HG02840 (cell line): ENCODE data around the gene UBE2U.

Source experiments
- ATAC-seq: cut with Tn5 transposase; IDR thresholded peaks from one replicate; pipeline ENCODE4 v1.9.1; 2021; ENCODE audit warnings: mild to moderate bottlenecking, moderate library complexity, moderate number of reproducible peaks; ENCODE audit not compliant: unreplicated experiment, low FRiP score

UBE2U gene

DNA sequence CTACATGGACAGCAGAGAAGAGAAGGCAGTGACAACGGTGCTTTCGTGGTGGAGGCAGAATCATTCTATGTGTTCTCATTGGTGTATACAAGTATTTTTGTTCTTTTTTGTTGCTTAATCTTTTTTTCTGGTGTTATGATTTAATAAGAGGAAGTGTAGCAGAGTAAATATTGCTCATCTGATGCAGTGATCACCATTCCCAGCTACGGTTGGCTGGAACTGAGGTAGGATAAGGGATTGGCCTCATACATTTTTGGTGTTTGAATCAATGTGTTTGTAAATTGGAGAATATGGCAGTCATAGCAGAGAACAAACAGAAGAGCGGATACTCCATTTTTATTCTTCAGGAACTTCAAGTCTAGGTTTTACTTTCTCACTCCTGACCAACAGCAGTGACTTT, 76.6 kb downstream of the UBE2U start:
- no peak for ATAC-seq

DNA sequence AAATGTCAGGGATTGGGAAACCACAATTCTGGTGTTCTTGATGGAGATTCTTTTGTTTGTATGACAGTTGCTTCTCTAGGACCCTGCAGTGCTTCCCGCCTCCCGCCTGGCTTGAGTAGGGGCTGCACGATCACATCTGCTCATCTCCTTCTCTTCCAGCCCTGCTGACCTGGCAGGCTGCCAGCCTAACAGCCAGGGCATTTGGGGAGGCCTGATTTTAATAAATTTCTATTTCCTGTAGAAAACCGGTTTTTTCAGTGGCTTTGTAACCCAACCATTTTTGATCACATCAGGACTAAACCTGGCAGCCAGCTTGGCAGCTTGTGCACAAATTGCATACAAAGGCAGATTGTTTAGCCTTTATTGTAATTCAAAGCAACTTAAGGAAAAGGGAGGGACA, 78.9 kb downstream of the UBE2U start:
- ATAC-seq, result no peak

DNA sequence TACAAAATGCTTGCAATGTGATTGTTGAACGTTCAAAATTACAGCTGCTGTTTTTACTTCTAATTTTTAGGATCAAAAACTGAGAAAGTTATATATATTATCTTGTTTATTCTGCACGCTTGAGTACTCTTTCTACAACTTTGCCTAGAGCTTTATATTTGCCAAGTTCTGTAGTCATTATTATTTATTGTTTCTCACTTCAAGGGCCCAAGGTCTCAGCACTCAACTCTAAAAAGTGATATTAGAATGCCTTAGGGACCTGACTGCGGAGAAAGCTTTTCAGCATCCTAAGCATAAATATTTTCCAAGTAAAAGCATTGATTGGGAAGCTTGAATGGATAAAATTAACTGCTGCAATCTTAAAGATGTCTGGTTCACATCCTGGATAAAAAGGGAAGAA, 83.6 kb downstream of the UBE2U start:
- ATAC-seq, result no peak

DNA sequence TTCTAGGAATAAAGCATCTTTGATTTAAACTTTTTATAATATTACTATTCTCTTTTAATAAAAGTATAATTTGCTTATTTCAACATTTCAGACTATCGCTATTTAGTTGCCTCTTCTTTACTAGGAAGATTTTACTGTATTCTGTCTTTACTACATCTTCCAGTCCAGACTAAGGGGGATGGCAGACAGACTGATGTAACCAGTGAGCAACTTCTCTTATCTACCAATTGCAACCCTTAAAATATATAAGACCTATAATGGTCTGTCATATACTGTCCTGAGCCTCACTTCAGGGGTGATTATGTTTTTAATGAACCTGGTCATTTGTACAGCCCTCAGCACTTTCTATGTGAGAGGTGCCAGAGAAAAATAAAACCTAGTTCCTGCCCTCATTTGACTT, 87.0 kb downstream of the UBE2U start:
- no peak for ATAC-seq

DNA sequence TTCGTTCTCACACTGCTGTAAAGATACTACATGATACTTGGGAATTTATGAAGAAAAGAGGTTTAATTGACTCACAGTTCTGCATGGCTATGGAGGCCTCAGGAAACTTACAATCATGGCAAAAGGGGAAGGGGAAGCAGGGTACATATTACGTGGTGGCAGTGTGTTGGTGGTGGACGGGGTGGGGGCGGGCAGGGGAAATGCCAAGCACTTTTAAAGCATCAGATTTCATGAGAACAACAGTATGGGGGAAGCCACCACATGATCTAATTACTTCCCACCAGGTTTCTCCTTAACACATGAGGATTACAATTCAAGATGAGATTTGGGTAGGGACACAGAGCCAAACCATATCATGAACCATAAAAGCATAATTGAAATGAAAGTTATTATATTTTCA, 88.5 kb downstream of the UBE2U start:
- ATAC-seq, result no peak

DNA sequence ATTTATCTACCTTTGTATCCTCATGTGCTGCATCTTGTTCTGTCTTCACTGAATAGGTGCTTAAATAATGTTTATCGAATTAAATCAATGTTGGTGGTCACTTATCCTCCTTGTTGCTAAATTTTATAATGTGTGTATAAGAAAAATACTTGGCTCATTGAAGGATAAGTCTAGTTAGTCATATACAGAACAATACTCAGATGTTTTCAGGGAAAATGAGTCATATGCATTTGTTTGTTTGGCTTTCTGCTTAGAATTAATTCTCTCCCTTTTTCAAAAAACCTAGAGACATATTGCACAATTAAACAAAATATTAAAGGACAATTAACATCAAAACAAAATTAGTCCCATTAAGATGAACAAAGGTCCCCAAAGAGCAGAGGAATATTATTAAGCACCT, 89.0 kb downstream of the UBE2U start:
- ATAC-seq, result no peak

DNA sequence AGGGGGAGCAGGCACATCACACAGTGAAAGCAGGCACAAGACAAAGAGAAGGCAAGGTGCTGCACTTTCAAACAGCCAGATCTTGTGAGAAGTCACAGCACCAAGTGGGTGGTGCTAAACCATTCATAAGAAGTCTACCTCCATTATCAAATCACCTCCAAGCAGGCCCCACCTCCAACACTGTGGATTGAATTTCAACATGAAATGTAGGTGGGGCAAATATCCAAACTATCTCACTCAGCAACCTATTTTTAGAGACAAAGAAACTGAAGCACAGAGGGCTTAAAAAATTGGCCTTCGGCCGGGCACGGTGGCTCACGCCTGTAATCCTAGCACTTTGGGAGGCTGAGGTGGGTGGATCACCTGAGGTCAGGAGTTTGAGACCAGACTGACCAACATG, 90.4 kb downstream of the UBE2U start:
- ATAC-seq, result no peak

DNA sequence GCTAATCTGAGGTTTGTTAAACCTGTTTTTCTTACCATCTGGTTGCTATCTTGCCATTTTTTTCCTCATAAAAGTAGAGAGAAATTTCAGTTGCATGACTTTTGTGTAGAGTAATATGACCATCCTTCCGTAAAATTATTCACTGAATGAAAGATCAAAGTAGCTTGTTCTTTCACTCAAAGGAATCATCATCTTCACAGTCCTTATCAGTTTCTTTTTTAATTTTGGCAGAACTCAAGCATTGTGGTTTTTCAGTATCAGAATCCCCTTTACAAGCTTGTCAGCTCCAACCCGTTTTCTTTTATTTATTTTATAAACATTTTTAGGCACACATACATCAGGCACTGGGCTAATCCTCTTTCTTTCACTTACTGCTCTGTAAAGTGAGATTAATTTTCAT, 91.7 kb downstream of the UBE2U start:
- no peak for ATAC-seq

DNA sequence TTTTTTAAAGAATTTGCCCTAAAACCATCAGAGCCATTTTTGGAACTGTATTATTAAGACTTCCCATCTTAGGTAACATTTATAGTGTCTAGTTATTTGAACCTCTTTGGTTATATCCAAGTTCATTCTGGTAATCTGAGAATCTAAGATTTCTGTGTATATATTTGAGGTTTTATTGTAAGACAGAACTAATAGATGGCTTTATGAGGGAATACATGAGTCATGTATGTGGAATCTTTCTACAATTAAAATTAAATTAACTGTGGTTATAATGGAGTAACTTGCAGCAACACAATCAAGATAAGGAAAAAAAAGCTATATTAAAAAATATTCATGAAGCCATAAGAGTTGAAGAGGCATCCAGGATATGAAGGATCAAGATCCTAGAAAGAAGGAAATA, 92.1 kb downstream of the UBE2U start:
- ATAC-seq, result no peak

DNA sequence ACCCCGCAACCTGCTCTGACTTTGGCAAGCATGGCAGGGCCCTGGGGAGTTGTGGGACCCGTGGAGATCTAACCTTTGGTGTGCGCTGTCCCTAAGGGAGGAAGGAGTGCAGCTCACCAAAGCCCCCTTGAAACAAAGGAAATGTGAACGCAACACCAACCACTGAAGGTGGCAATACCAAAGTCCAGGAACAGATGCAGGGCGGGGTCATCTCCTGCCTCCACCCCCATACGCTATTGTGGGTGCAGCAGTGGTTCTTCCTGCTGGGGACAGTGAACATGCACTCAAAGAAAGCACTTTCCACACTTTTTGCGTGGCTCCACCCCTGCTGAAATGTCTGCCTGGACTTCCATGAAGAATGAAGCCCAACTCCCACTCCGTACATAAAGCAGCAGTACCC, 93.0 kb downstream of the UBE2U start:
- ATAC-seq, result no peak

DNA sequence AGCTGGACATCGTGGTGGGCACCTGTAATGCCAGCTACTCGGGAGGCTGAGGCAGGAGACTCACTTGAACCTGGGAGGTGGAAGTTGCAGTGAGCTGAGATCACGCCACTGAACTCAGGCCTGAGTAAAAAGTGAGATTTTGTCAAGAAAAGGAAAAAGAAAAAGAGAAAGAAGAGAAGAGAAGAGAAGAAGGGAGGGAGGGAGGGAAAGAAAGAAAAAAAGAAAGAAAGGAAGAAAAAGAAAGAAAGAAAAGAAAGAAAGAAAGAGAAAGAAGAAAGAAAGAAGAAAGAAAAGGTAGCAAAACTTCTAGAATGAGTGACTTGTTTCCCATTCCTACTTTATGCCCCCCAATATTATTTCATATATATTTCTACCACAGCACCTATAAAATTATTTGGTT, 98.8 kb downstream of the UBE2U start:
- no peak for ATAC-seq

DNA sequence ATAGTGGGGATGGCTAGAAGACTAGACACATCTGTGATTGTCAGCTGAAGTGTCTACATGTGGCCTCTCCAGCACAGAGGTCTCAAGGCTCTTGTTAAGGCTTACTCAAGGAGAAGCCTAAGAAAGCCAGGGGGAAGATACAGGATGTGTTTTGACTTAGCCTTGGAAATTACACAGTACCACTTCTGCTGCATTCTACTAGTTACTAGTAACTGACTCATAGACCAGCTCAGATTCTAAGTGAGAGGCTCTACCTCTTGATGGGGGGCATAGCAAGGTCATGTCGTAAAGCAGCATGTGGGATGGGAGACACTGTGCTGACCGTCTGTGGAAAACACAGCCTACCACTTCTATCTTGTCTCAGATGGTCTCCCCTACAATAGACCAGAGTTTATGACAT, 99.5 kb downstream of the UBE2U start:
- no peak for ATAC-seq

DNA sequence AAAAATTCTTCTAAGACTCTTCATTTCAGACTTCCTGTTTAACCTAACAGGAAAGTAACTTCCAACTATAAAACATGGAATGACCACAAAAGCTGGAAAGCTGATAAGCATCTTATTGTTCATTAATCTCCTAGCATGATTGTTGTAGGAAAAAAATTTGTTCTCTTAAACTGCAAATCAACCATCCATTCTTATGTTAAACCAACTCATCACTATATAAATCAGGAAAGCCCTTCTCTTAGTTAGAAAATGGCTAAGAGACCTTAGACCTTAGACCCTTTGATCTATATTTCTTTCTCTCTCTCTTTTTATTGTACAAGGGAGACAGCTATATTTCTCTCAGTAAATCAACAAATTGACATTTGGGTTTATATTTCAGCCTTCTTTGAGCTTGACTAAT, 101.4 kb downstream of the UBE2U start:
- ATAC-seq, result no peak

DNA sequence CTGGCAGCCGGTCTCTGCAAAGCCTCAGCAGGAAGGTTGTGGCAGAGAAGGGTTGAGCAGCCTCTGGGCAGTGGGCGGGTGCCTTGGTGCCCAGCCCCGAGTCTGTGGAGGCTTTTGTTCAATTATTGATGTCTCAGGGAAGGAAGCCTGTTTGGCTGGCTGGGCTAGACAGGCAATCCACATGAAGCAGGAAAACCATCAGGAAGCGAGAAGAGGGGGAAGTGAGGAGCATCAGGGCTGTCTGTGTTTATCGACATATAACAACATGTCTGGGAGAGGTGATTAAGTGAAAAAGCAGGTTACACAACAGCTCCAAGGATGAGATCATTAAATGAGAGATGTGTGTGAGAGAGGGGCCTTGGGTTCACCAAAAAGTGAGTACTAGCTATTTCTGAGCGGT, 105.4 kb downstream of the UBE2U start:
- ATAC-seq, result no peak

DNA sequence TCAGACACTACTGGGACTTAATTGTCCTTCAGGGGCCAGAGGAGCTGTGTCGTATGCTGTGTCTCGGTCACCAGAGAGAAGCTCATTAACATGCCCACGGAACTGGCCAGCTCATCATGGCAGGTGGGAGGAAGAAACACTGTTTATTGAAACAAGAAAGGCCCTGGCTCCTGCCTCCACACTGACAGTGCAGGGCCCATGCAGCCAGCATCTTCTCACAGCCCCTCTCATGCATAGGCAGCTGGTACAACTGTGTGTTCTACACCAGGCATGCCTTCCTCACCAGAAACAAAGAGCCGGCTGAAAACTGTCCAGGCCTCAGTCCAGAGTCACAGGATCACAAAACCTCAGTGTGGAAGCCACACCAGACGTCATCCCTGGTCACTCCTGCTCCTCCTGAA, 106.0 kb downstream of the UBE2U start:
- no peak for ATAC-seq

DNA sequence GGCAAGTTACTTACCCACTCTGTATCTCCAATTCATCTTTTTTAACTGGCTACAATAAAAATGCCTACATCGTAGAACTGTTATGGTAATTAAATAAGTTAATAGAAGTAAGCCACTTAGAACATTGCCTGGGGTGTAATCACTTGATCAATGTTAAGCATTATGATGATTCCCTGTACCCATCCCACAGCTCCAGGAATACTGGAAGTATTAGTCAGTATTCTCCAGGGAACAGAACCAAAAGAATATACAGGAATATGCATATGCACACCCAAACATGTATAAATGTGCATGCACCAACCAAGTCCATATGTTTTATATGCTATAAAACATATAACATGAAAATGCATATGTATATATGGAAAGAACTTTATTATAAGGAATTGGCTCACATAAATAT, 107.3 kb downstream of the UBE2U start:
- ATAC-seq, result no peak

DNA sequence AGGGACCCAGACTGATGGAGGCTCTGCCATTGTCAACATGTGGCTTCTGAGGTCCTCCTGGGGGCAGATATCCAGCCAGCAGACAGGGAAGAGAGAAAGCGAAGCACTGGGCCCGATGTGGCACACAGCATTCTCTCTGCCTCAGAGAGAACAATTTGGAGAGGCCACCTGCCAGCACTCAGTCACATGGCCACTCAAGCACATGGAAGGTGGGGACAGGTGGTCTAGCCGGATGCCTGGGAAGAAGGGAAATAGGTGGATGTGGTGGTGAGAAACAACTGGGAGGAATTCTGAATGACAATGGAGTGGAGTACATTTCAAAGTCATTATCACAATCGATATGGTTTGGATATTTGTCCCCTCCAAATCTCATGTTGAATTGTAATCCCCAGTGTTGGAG, 109.0 kb downstream of the UBE2U start:
- ATAC-seq, result no peak

DNA sequence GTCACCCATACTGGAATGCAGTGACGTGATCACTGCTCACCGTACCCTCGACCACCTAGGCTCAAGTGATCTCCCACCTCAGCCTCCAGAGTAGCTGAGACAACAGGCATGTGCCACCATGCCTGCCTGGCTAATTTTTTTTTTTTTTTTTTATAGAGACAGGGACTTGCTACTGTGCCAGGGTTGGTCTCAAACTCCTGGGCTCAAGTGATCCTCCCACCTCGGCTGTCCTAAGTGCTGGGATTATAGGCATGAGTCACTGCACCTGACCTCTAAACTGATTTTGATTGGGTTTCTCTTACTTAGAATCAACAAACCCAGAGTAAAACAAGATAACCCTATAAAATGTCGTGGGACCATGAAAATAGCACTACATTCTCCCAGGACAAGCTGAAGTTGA, 112.0 kb downstream of the UBE2U start:
- ATAC-seq, result no peak
